HCT116 (cell line): ENCODE results near the gene KCNH2. TPM values are rescaled to one million over a fixed set of nuclear protein-coding genes. Genes with fewer than 3 reads are reported as not detected.

Source experiments
- ATAC-seq: fragments of 200-7000 bp; cut with Tn5 transposase; 2 replicates; pipeline ENCODE4 v1.9.1; 2020; ENCODE audit warnings: mild to moderate bottlenecking, moderate library complexity
- BruUV-seq: library from RNA; stranded (reverse); fragments of 400-500 nt; replicated peaks from 2 replicates; lab custom pipeline; 2021; lab: Mats Ljungman, UMichigan
- CTCF ChIA-PET: fragments of 300-600 bp; sonication (Branson Sonifier 250); formaldehyde crosslinking; loops from one replicate; lab custom pipeline; 2021; ENCODE audit warnings: antibody characterized with exemption; lab: Charles Lee
- POLR2A ChIA-PET: fragments of 300-600, 350-600 bp; sonication (Branson Sonifier 250); formaldehyde crosslinking; loops from one replicate; lab custom pipeline; 2021; ENCODE audit warnings: antibody characterized with exemption; lab: Charles Lee
- RAD21 ChIA-PET, 2 experiments: fragments of 300-600 bp; sonication (Branson Sonifier 250); formaldehyde crosslinking; loops; one replicate each; lab custom pipeline; 2023; ENCODE audit warnings: low total read pairs in 2 of 2; ENCODE audit not compliant: uncharacterized antibody in 2 of 2, unreplicated experiment in 2 of 2, low non-redundant PET in 1 of 2; lab: Charles Lee
- DNase-seq: peaks from one replicate; pipeline ENCODE4 v3.0.0-alpha.2; 2010; ENCODE audit warnings: low read depth, low spot score
- H2AFZ ChIP-seq: fragments of 200-600 bp; shearing (Covaris generic), sonication (generic); 2 replicates; pipeline ENCODE4 v1.6.1; 2017; ENCODE audit warnings: low read depth, mixed run types, mixed read lengths, antibody characterized with exemption, low read length; ENCODE audit not compliant: poor library complexity, severe bottlenecking
- H3K27ac ChIP-seq: 2 replicates; pipeline ENCODE4 v1.5.1; 2012; ENCODE audit warnings: low read depth, low read length
- H3K27me3 ChIP-seq: fragments of 200-600 bp; sonication (generic); 2 replicates; pipeline ENCODE4 v1.6.1; 2016; ENCODE audit warnings: mixed run types, low read length, mixed read lengths; ENCODE audit not compliant: insufficient read depth
- H3K36me3 ChIP-seq, 2 experiments: fragments of 200-500 bp in 1 of 2; fragments of 200-600 bp in 1 of 2; sonication (Bioruptor generic) in 1 of 2; sonication (generic) in 1 of 2; 2 replicates each; pipeline versions ENCODE4 v1.5.1 to v1.6.1; 2014 to 2016; ENCODE audit warnings: low read length in 2 of 2, inconsistent platforms in 1 of 2, mixed read lengths in 1 of 2, mixed run types in 1 of 2; ENCODE audit not compliant: insufficient read depth in 2 of 2, control insufficient read depth in 1 of 2
- H3K4me1 ChIP-seq, 2 experiments: fragments of 200-600 bp in 1 of 2; sonication (generic) in 1 of 2; 2 replicates each; pipeline versions ENCODE4 v1.5.1 to v1.6.1; 2012 to 2017; ENCODE audit warnings: low read length in 2 of 2, inconsistent platforms in 1 of 2, mild to moderate bottlenecking in 1 of 2, mixed read lengths in 1 of 2, mixed run types in 1 of 2, moderate library complexity in 1 of 2; ENCODE audit not compliant: insufficient read depth in 2 of 2, control insufficient read depth in 1 of 2
- H3K4me2 ChIP-seq: fragments of 200-600 bp; sonication (generic); 2 replicates; pipeline ENCODE4 v1.6.1; 2017; ENCODE audit warnings: mixed run types, low read length, mixed read lengths
- H3K4me3 ChIP-seq, 2 experiments: fragments of 200-600 bp in 1 of 2; sonication (generic) in 1 of 2; replicated peaks in 1 of 2; 2 replicates each; pipeline ENCODE4 v1.5.1; 2011 to 2016; ENCODE audit warnings: low read length in 2 of 2, control low read depth in 1 of 2, low read depth in 1 of 2, mild to moderate bottlenecking in 1 of 2, mixed read lengths in 1 of 2, mixed run types in 1 of 2
- H3K79me2 ChIP-seq: fragments of 200-600 bp; sonication (generic); 2 replicates; pipeline ENCODE4 v1.6.1; 2017; ENCODE audit warnings: mild to moderate bottlenecking, mixed run types, low read length, moderate library complexity, mixed read lengths; ENCODE audit not compliant: insufficient read depth
- H3K9ac ChIP-seq: fragments of 200-600 bp; sonication (generic); 2 replicates; pipeline ENCODE4 v1.6.1; 2016; ENCODE audit warnings: low read length, mixed read lengths
- H3K9me2 ChIP-seq: fragments of 200-600 bp; sonication (generic), shearing (Covaris generic); 2 replicates; pipeline ENCODE4 v1.6.1; 2017; ENCODE audit warnings: mixed run types, mild to moderate bottlenecking, moderate library complexity; ENCODE audit not compliant: insufficient read depth
- H3K9me3 ChIP-seq, 2 experiments: fragments of 200-500 bp in 1 of 2; fragments of 200-600 bp in 1 of 2; sonication (Bioruptor generic) in 1 of 2; sonication (generic) in 1 of 2; 2 replicates each; pipeline ENCODE4 v1.6.1; 2014 to 2017; ENCODE audit warnings: low read length in 2 of 2, mixed read lengths in 2 of 2, inconsistent platforms in 1 of 2, low read depth in 1 of 2, mild to moderate bottlenecking in 1 of 2, mixed run types in 1 of 2, moderate library complexity in 1 of 2; ENCODE audit not compliant: control insufficient read depth in 1 of 2, insufficient read depth in 1 of 2
- H4K20me1 ChIP-seq: fragments of 200-600 bp; sonication (generic), shearing (Covaris generic); 2 replicates; pipeline ENCODE4 v1.6.1; 2017; ENCODE audit warnings: mixed run types, mild to moderate bottlenecking, moderate library complexity; ENCODE audit not compliant: insufficient read depth
- ATF3 ChIP-seq: IDR thresholded peaks from 2 replicates; pipeline ENCODE4 v1.6.1; 2012
- CEBPB ChIP-seq: IDR thresholded peaks from 2 replicates; pipeline ENCODE4 v1.6.1; 2012; ENCODE audit warnings: low read depth
- EGR1 ChIP-seq: IDR thresholded peaks from 2 replicates; pipeline ENCODE4 v1.6.1; 2012; ENCODE audit warnings: low read depth
- EZH2phosphoT487 ChIP-seq: fragments of 200-600 bp; IDR thresholded peaks from 2 replicates; pipeline ENCODE4 v1.6.1; 2018; ENCODE audit warnings: antibody characterized with exemption, borderline replicate concordance
- JUND ChIP-seq: IDR thresholded peaks from 2 replicates; pipeline ENCODE4 v1.6.1; 2012
- MAX ChIP-seq: IDR thresholded peaks from 2 replicates; pipeline ENCODE4 v1.6.1; 2012
- POLR2AphosphoS5 ChIP-seq: IDR thresholded peaks from 2 replicates; pipeline ENCODE4 v1.6.1; 2011; ENCODE audit warnings: mild to moderate bottlenecking, low read depth, low read length, moderate library complexity
- RAD21 ChIP-seq: IDR thresholded peaks from 2 replicates; pipeline ENCODE4 v1.6.1; 2012; ENCODE audit warnings: low read depth, mild to moderate bottlenecking
- REST ChIP-seq: IDR thresholded peaks from 2 replicates; pipeline ENCODE4 v1.6.1; 2012; ENCODE audit warnings: low read depth
- SP1 ChIP-seq: IDR thresholded peaks from 2 replicates; pipeline ENCODE4 v1.6.1; 2012; ENCODE audit warnings: low read depth
- SRF ChIP-seq: IDR thresholded peaks from 2 replicates; pipeline ENCODE4 v1.6.1; 2012; ENCODE audit warnings: low read depth
- ZBTB33 ChIP-seq: IDR thresholded peaks from 2 replicates; pipeline ENCODE4 v1.6.1; 2011; ENCODE audit warnings: mild to moderate bottlenecking, low read length, moderate library complexity; ENCODE audit not compliant: insufficient replicate concordance; ENCODE audit errors: extremely low read depth
- ZNF274 ChIP-seq: fragments of 200-500 bp; sonication (Bioruptor generic); IDR thresholded peaks from 2 replicates; pipeline ENCODE4 v1.6.1; 2014; ENCODE audit warnings: mild to moderate bottlenecking, low read depth, low read length, inconsistent platforms
- intact Hi-C: fragments of 100-400 bp; cut with micrococcal nuclease; formaldehyde crosslinking; loops from 2 replicates; pipeline ENCODE4 v1.10.0; 2022
- total RNA-seq: library from RNA; stranded (reverse); gene quantifications from one replicate; pipeline ENCODE4 v1.2.1, GENCODE V29; 2021; ENCODE audit not compliant: unreplicated experiment

The KCNH2 gene
- total RNA-seq, 1 experiment from 2014 or later = 9.7 TPM

GRCh38 chr7:151007469-151007898 lies 29.4 kb upstream of the KCNH2 start:
- BruUV-seq = no TSS peak
- DNase-seq (no peak), ATAC-seq (no peak)
- POLR2A ChIA-PET = no interaction called here
- Histone ChIP-seq H3K9me3 (no peaks in the 10 kb centered on the region), H3K9ac (0 out of 2 replicates have a peak overlapping the region, but pooled peaks have one; percentile 81), H3K4me1 (peaks cover 16 to 44% of the 10 kb centered on the region in 2 experiments; a peak in 3 of 4 replicates), H3K36me3 (no peaks in the 10 kb centered on the region), H2AFZ (no peak overlapping the region), H3K4me2 (peak overlapping the region; percentile 94), H3K9me2 (no peaks in the 10 kb centered on the region), H3K4me3 (no peak overlapping the region), H3K27me3 (no peaks in the 10 kb centered on the region), H3K79me2 (peaks cover 4% of the 10 kb centered on the region; the same call in 1 of the 2 replicates), H3K27ac (no peak overlapping the region), H4K20me1 (no peaks in the 10 kb centered on the region)
- intact Hi-C loops = no loop called here
- TF ChIP-seq EZH2phosphoT487 (no peak), MAX (no peak), CEBPB (no peak), ZBTB33 (no peak), RAD21 (no peak), ZNF274 (no peak), ATF3 (no peak), SRF (no peak), EGR1 (no peak), REST (no peak), SP1 (no peak), JUND (no peak), POLR2AphosphoS5 (no peak)
- RAD21 ChIA-PET = no interaction called here
- CTCF ChIA-PET = interaction anchor here (1.1 to 5.4 kb wide), 3 partner anchors 13 to 43 kb away, joined by 3 to 59 read pairs (median 4); no protein-coding TSS in a partner anchor
